Measurements from ENCODE around the gene CDH23. TPM values are rescaled to one million over a fixed set of nuclear protein-coding genes. Genes with fewer than 3 reads are reported as not detected.

Gene CDH23
- total and polyA plus RNA-seq, 2 of the 8 experiments (the other 6 are each of a cell fraction or from before 2014, with no cell fraction given), result 1.9 to 4.9 TPM

DNA sequence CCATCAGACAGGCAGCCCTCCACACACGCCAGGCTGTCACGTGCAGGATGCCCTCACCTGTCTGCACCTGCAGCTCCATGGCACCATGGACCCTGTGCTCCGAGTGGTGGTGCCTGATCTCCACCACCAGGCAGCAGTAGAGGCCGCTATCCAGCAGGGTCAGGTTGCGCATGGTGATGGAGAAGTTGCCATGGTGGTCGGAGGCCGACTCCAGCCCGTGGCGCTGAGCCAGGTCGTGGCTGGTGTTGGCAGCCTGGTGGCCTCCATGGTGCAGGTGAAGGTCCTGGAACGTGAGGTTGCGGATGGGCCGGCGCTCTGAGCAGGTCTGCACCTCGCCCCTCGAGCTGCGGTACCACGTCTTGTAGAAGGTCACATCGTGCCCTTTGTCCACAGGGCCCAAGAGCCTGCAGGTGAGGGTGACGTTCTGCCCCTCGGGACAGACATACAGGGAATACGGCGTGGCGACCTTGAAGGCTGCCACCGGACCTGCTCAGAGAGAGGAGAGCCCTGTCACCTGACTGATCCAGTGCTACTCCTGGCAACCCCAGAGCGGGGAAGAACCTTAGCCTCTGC is 364.9 kb downstream of the CDH23 start (continued):
- no peak for TF ChIP-seq POU5F1 (IDR thresholded peaks at IDR 0.05; ENCODE audit: low read depth, low read length)
